Measurements from ENCODE around the gene ZNF774.
"Not testable (repeated sequence)": the region's sequence is repeated elsewhere in the genome, so short reads cannot be mapped to it uniquely, and the experiment has no call there.

Gene ZNF774

GRCh38 chr15:90402223-90402622 lies 50.1 kb downstream of the ZNF774 start:
- H3K27me3 ChIP-seq (replicated peaks in 2 of 5; ENCODE audit: control insufficient read depth in 4 of 5, insufficient read depth in 5 of 5, low read length in 4 of 5), result peaks cover 0 to 22% (median 11%) of the 10 kb centered on the region in 5 experiments
- no peak overlapping the region for H3K4me3 ChIP-seq (ENCODE audit: control insufficient read depth in 1 of 7, extremely low read depth in 1 of 7, insufficient read depth in 4 of 7, low read depth in 2 of 7, low read length in 6 of 7)
- peak in 2 of 3 donors; percentile 68 to 70 for DNase-seq
- H3K4me1 ChIP-seq (ENCODE audit: control extremely low read depth in 1 of 4, control insufficient read depth in 4 of 4, insufficient read depth in 4 of 4, low read length in 3 of 4), result peaks cover 17 to 32% (median 26%) of the 10 kb centered on the region in 4 experiments
- POLR2A ChIA-PET, result no interaction called here
- no peaks in the 10 kb centered on the region for H3K36me3 ChIP-seq (ENCODE audit: control insufficient read depth in 4 of 4, insufficient read depth in 4 of 4, low read length in 3 of 4)
- peak overlapping the region in 1 of 2 experiments; percentile 39 for H3K27ac ChIP-seq (ENCODE audit: insufficient read depth in 1 of 2, low read depth in 1 of 2, low read length in 2 of 2, poor library complexity in 1 of 2, severe bottlenecking in 2 of 2)
- CTCF ChIA-PET, result interaction anchor here (1.1 to 2.5 kb wide), 3 partner anchors 14 to 82 kb away, joined by 3 to 7 read pairs (median 4); partner anchors contain the start of gene IQGAP1
- no peaks in the 10 kb centered on the region for H3K9me3 ChIP-seq (ENCODE audit: control extremely low read depth in 1 of 5, control insufficient read depth in 4 of 5, insufficient read depth in 2 of 5, low read depth in 1 of 5, low read length in 4 of 5)

- WGBS (ENCODE audit: insufficient coverage), result 83% methylated on average over 1 of the region's 3 CpGs
- ChIA-PET POLR2A (no interaction called here), CTCF (interaction anchor here (0.6 to 2.5 kb wide), 4 partner anchors 15 to 83 kb away, joined by 3 to 7 read pairs (median 4); partner anchors contain the start of gene IQGAP1)
- H3K36me3 ChIP-seq (ENCODE audit: control insufficient read depth in 4 of 4, insufficient read depth in 4 of 4, low read length in 3 of 4), result no peaks in the 10 kb centered on the region
- H3K4me1 ChIP-seq (ENCODE audit: control extremely low read depth in 1 of 4, control insufficient read depth in 4 of 4, insufficient read depth in 4 of 4, low read length in 3 of 4), result peaks cover 17 to 35% (median 26%) of the 10 kb centered on the region in 4 experiments
- H3K27ac ChIP-seq (ENCODE audit: insufficient read depth in 1 of 2, low read depth in 1 of 2, low read length in 2 of 2, poor library complexity in 1 of 2, severe bottlenecking in 2 of 2), result no peak overlapping the region
- H3K4me3 ChIP-seq (ENCODE audit: control insufficient read depth in 1 of 7, extremely low read depth in 1 of 7, insufficient read depth in 4 of 7, low read depth in 2 of 7, low read length in 6 of 7), result no peak overlapping the region
- H3K9me3 ChIP-seq (ENCODE audit: control extremely low read depth in 1 of 5, control insufficient read depth in 4 of 5, insufficient read depth in 2 of 5, low read depth in 1 of 5, low read length in 4 of 5), result no peaks in the 10 kb centered on the region
- peaks cover 0 to 27% (median 11%) of the 10 kb centered on the region in 5 experiments for H3K27me3 ChIP-seq (replicated peaks in 2 of 5; ENCODE audit: control insufficient read depth in 4 of 5, insufficient read depth in 5 of 5, low read length in 4 of 5)
- DNase-seq, result no peak
Measured at GRCh38 chr15:90402767-90403166, 50.7 kb downstream of the ZNF774 start.

- ChIA-PET POLR2A (no interaction called here), CTCF (interaction anchor here (0.7 to 1.6 kb wide), 2 partner anchors 31 to 43 kb away, joined by 3 read pairs; no protein-coding TSS in a partner anchor)
- 83% methylated on average over 1 of the region's 3 CpGs for WGBS (ENCODE audit: insufficient coverage)
- Histone ChIP-seq H3K27ac (ENCODE audit: insufficient read depth in 1 of 2, low read depth in 1 of 2, low read length in 2 of 2, poor library complexity in 1 of 2, severe bottlenecking in 2 of 2) (no peak overlapping the region), H3K36me3 (ENCODE audit: control insufficient read depth in 4 of 4, insufficient read depth in 4 of 4, low read length in 3 of 4) (peaks cover 0 to 3% (median 1%) of the 10 kb centered on the region in 4 experiments), H3K4me1 (ENCODE audit: control extremely low read depth in 1 of 4, control insufficient read depth in 4 of 4, insufficient read depth in 4 of 4, low read length in 3 of 4) (peaks cover 14 to 35% (median 25%) of the 10 kb centered on the region in 4 experiments), H3K9me3 (ENCODE audit: control extremely low read depth in 1 of 5, control insufficient read depth in 4 of 5, insufficient read depth in 2 of 5, low read depth in 1 of 5, low read length in 4 of 5) (peaks cover 0 to 4% (median 2%) of the 10 kb centered on the region in 5 experiments), H3K4me3 (ENCODE audit: control insufficient read depth in 1 of 7, extremely low read depth in 1 of 7, insufficient read depth in 4 of 7, low read depth in 2 of 7, low read length in 6 of 7) (no peak overlapping the region), H3K27me3 (replicated peaks in 2 of 5; ENCODE audit: control insufficient read depth in 4 of 5, insufficient read depth in 5 of 5, low read length in 4 of 5) (peaks cover 0 to 40% (median 13%) of the 10 kb centered on the region in 5 experiments)
- DNase-seq, result no peak
Measured at GRCh38 chr15:90405055-90405607, 53.0 kb downstream of the ZNF774 start.

DNA sequence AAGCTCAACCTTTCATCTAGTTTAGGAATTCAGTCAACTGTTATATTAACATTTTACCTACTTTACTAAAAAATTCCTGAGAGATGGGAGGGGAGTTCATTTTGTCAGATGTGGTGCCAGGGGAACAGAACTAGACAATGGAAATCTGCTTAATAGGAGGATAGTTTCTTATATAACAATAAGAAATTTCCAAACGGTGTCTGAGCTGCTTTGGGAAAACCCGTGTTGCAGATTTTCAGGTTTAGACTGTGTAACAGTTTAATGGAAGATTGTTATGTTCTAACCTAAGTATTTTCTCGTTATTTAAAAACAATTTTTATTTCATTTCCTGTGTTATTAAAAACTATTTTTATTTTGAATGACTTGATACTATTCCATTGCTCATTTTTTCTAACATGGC lies 55.3 kb downstream of the ZNF774 start:
- H3K4me1 ChIP-seq (ENCODE audit: control extremely low read depth in 1 of 4, control insufficient read depth in 4 of 4, insufficient read depth in 4 of 4, low read length in 3 of 4), result peaks cover 1 to 20% (median 5%) of the 10 kb centered on the region in 4 experiments
- peaks cover 0 to 3% (median 1%) of the 10 kb centered on the region in 4 experiments for H3K36me3 ChIP-seq (ENCODE audit: control insufficient read depth in 4 of 4, insufficient read depth in 4 of 4, low read length in 3 of 4)
- ChIA-PET CTCF (interaction anchor here (0.6 to 0.9 kb wide), 2 partner anchors 74 to 274 kb away, joined by 3 read pairs; no protein-coding TSS in a partner anchor), POLR2A (no interaction called here)
- peaks cover 0 to 4% (median 2%) of the 10 kb centered on the region in 5 experiments for H3K9me3 ChIP-seq (ENCODE audit: control extremely low read depth in 1 of 5, control insufficient read depth in 4 of 5, insufficient read depth in 2 of 5, low read depth in 1 of 5, low read length in 4 of 5)
- DNase-seq, result no peak
- H3K4me3 ChIP-seq (ENCODE audit: control insufficient read depth in 1 of 7, extremely low read depth in 1 of 7, insufficient read depth in 4 of 7, low read depth in 2 of 7, low read length in 6 of 7), result no peak overlapping the region
- H3K27ac ChIP-seq (ENCODE audit: insufficient read depth in 1 of 2, low read depth in 1 of 2, low read length in 2 of 2, poor library complexity in 1 of 2, severe bottlenecking in 2 of 2), result no peak overlapping the region
- no CpG with 5 or more reads among the region's 3 CpGs for WGBS (ENCODE audit: insufficient coverage)
- H3K27me3 ChIP-seq (replicated peaks in 2 of 5; ENCODE audit: control insufficient read depth in 4 of 5, insufficient read depth in 5 of 5, low read length in 4 of 5), result peaks cover 0 to 52% (median 16%) of the 10 kb centered on the region in 5 experiments

DNA sequence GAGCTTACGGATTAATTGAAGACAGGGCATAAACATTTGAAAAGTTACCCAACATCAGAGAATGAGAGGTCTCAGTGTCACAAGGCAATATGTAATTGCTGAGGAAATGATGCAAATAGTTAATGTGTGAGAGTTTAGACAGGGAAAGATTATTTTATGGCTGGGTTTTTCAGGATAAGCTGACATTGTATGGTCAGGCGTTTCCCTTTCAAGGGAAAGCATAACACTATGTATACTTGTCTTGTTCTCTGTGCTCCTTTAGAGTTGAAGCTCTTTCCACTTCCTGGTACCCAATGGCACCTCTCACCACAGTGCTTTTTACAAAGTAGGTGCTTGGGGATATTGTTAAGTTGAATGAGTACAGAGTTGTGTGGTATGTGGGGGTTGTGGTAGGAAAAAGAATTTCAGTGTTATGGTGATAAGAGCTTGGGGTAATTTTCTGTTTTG lies 55.8 kb downstream of the ZNF774 start:
- ChIA-PET CTCF (interaction anchor here (0.6 to 0.9 kb wide), 2 partner anchors 74 to 274 kb away, joined by 3 read pairs; no protein-coding TSS in a partner anchor), POLR2A (no interaction called here)
- DNase-seq, result peak in 2 of 3 donors; percentile 28 to 35
- no peak overlapping the region for H3K27ac ChIP-seq (ENCODE audit: insufficient read depth in 1 of 2, low read depth in 1 of 2, low read length in 2 of 2, poor library complexity in 1 of 2, severe bottlenecking in 2 of 2)
- H3K4me3 ChIP-seq (ENCODE audit: control insufficient read depth in 1 of 7, extremely low read depth in 1 of 7, insufficient read depth in 4 of 7, low read depth in 2 of 7, low read length in 6 of 7), result no peak overlapping the region
- H3K27me3 ChIP-seq (replicated peaks in 2 of 5; ENCODE audit: control insufficient read depth in 4 of 5, insufficient read depth in 5 of 5, low read length in 4 of 5), result peaks cover 0 to 52% (median 16%) of the 10 kb centered on the region in 5 experiments
- peaks cover 0 to 4% (median 2%) of the 10 kb centered on the region in 5 experiments for H3K9me3 ChIP-seq (ENCODE audit: control extremely low read depth in 1 of 5, control insufficient read depth in 4 of 5, insufficient read depth in 2 of 5, low read depth in 1 of 5, low read length in 4 of 5)
- H3K4me1 ChIP-seq (ENCODE audit: control extremely low read depth in 1 of 4, control insufficient read depth in 4 of 4, insufficient read depth in 4 of 4, low read length in 3 of 4), result peaks cover 4 to 20% (median 7%) of the 10 kb centered on the region in 4 experiments
- WGBS (ENCODE audit: insufficient coverage), result 83% methylated on average over 1 of the region's 2 CpGs
- peaks cover 0 to 3% (median 1%) of the 10 kb centered on the region in 4 experiments for H3K36me3 ChIP-seq (ENCODE audit: control insufficient read depth in 4 of 4, insufficient read depth in 4 of 4, low read length in 3 of 4)

- peaks cover 0 to 57% (median 19%) of the 10 kb centered on the region in 5 experiments for H3K27me3 ChIP-seq (replicated peaks in 2 of 5; ENCODE audit: control insufficient read depth in 4 of 5, insufficient read depth in 5 of 5, low read length in 4 of 5)
- H3K4me3 ChIP-seq (ENCODE audit: control insufficient read depth in 1 of 7, extremely low read depth in 1 of 7, insufficient read depth in 4 of 7, low read depth in 2 of 7, low read length in 6 of 7), result no peak overlapping the region
- H3K36me3 ChIP-seq (ENCODE audit: control insufficient read depth in 4 of 4, insufficient read depth in 4 of 4, low read length in 3 of 4), result peaks cover 0 to 3% (median 1%) of the 10 kb centered on the region in 4 experiments
- WGBS (ENCODE audit: insufficient coverage), result 97% methylated on average over 3 of the region's 3 CpGs
- H3K27ac ChIP-seq (ENCODE audit: insufficient read depth in 1 of 2, low read depth in 1 of 2, low read length in 2 of 2, poor library complexity in 1 of 2, severe bottlenecking in 2 of 2), result no peak overlapping the region
- H3K9me3 ChIP-seq (ENCODE audit: control extremely low read depth in 1 of 5, control insufficient read depth in 4 of 5, insufficient read depth in 2 of 5, low read depth in 1 of 5, low read length in 4 of 5), result peaks cover 0 to 4% (median 2%) of the 10 kb centered on the region in 5 experiments
- ChIA-PET POLR2A (interaction anchor here (0.9 kb wide), 1 partner anchor 9 kb away, joined by 3 read pairs; no protein-coding TSS in a partner anchor), CTCF (no interaction called here)
- no peak for DNase-seq
- H3K4me1 ChIP-seq (ENCODE audit: control extremely low read depth in 1 of 4, control insufficient read depth in 4 of 4, insufficient read depth in 4 of 4, low read length in 3 of 4), result peaks cover 10 to 26% (median 14%) of the 10 kb centered on the region in 4 experiments
Measured at GRCh38 chr15:90408657-90409056, 56.6 kb downstream of the ZNF774 start.

- DNase-seq; H3K36me3 ChIP-seq (ENCODE audit: control insufficient read depth in 4 of 4, insufficient read depth in 4 of 4, low read length in 3 of 4); H3K4me3 ChIP-seq (ENCODE audit: control insufficient read depth in 1 of 7, extremely low read depth in 1 of 7, insufficient read depth in 4 of 7, low read depth in 2 of 7, low read length in 6 of 7); POLR2A ChIA-PET; H3K9me3 ChIP-seq (ENCODE audit: control extremely low read depth in 1 of 5, control insufficient read depth in 4 of 5, insufficient read depth in 2 of 5, low read depth in 1 of 5, low read length in 4 of 5); CTCF ChIA-PET; H3K27ac ChIP-seq (ENCODE audit: insufficient read depth in 1 of 2, low read depth in 1 of 2, low read length in 2 of 2, poor library complexity in 1 of 2, severe bottlenecking in 2 of 2): not testable (repeated sequence)
- peaks cover 0 to 63% (median 25%) of the 10 kb centered on the region in 5 experiments for H3K27me3 ChIP-seq (replicated peaks in 2 of 5; ENCODE audit: control insufficient read depth in 4 of 5, insufficient read depth in 5 of 5, low read length in 4 of 5)
- H3K4me1 ChIP-seq (ENCODE audit: control extremely low read depth in 1 of 4, control insufficient read depth in 4 of 4, insufficient read depth in 4 of 4, low read length in 3 of 4), result peaks cover 10 to 35% (median 17%) of the 10 kb centered on the region in 4 experiments
- 98% methylated on average over 2 of the region's 3 CpGs for WGBS (ENCODE audit: insufficient coverage)
Measured at GRCh38 chr15:90409587-90409986, 57.5 kb downstream of the ZNF774 start.
